Activated T-helper 1 cell treated with anti-CD3 and anti-CD28 coated beads, Interleukin-12 subunit alpha, Interleukin-12 subunit beta, Interleukin-2, Interleukin-4 antibody, amounts not matched to agents 30 ng/mL and 10 ng/mL and 1 ng/mL, durations not matched to agents 14 hours and 24 hours and 36 hours (primary cell): ENCODE results near the gene NKX2-4. TPM values are rescaled to one million over a fixed set of nuclear protein-coding genes. Genes with fewer than 3 reads are reported as not detected.
A peak's percentile ranks its signal among the peaks of the same experiment; 100 is the strongest.

ENCODE experiments used
- DNase-seq: peaks from one replicate; pipeline ENCODE4 v3.0.0; 2021; ENCODE audit warnings: low spot score
- H3K27ac Mint-ChIP-seq: one replicate; pipeline ENCODE4 v1.8.0; 2021; ENCODE audit warnings: mild to moderate bottlenecking, mixed read lengths
- H3K27me3 Mint-ChIP-seq: one replicate; pipeline ENCODE4 v1.8.0; 2022; ENCODE audit warnings: mild to moderate bottlenecking, moderate library complexity, mixed read lengths; ENCODE audit not compliant: insufficient read depth
- H3K36me3 Mint-ChIP-seq: one replicate; pipeline ENCODE4 v1.8.0; 2021; ENCODE audit warnings: low read depth, mixed read lengths
- H3K4me1 Mint-ChIP-seq: one replicate; pipeline ENCODE4 v1.8.0; 2021; ENCODE audit warnings: low read depth, mixed read lengths
- H3K4me3 Mint-ChIP-seq: one replicate; pipeline ENCODE4 v1.8.0; 2021; ENCODE audit warnings: mild to moderate bottlenecking, moderate library complexity, mixed read lengths
- H3K9me3 Mint-ChIP-seq: one replicate; pipeline ENCODE4 v1.8.0; 2021; ENCODE audit warnings: mixed read lengths
- intact Hi-C: fragments of 100-400 bp; cut with micrococcal nuclease; formaldehyde crosslinking; loops from one replicate; pipeline ENCODE4 v1.15.1; 2024
- total RNA-seq: library from RNA; stranded (reverse); gene quantifications from 2 replicates; pipeline ENCODE4 v1.2.3, GENCODE V29; 2022

The NKX2-4 gene
- total RNA-seq, 1 donor from 2014 or later = not detected

- H3K4me3 Mint-ChIP-seq = no peak overlapping the region
- H3K4me1 Mint-ChIP-seq = no peaks in the 10 kb centered on the region
- intact Hi-C loops = no loop called here
- DNase-seq = no peak
- no peak overlapping the region for H3K27ac Mint-ChIP-seq
- H3K27me3 Mint-ChIP-seq = peaks cover 35% of the 10 kb centered on the region
- H3K9me3 Mint-ChIP-seq = peaks cover 8% of the 10 kb centered on the region
- no peaks in the 10 kb centered on the region for H3K36me3 Mint-ChIP-seq
Measured at GRCh38 chr20:21411725-21412124, 14.4 kb upstream of the NKX2-4 start.

GRCh38 chr20:21399005-21399475 is 1.7 kb upstream of the NKX2-4 start:
- Mint-ChIP-seq H3K4me1 (peaks cover 19% of the 10 kb centered on the region), H3K27me3 (peaks cover 73% of the 10 kb centered on the region), H3K4me3 (no peak overlapping the region), H3K27ac (no peak overlapping the region), H3K36me3 (no peaks in the 10 kb centered on the region), H3K9me3 (no peaks in the 10 kb centered on the region)
- intact Hi-C loops = loop anchor here (5.0 to 10.0 kb wide), 3 partner anchors 303 to 1176 kb away; no protein-coding TSS in a partner anchor
- DNase-seq = no peak

GRCh38 chr20:21398109-21399004 is 1.0 kb upstream of the NKX2-4 start:
- no peak for DNase-seq
- Mint-ChIP-seq H3K4me1 (peaks cover 22% of the 10 kb centered on the region), H3K4me3 (no peak overlapping the region), H3K27ac (peak overlapping the region; percentile 83), H3K27me3 (peaks cover 76% of the 10 kb centered on the region), H3K36me3 (no peaks in the 10 kb centered on the region), H3K9me3 (no peaks in the 10 kb centered on the region)
- intact Hi-C loops = loop anchor here (5.0 to 10.0 kb wide), 3 partner anchors 304 to 1176 kb away; no protein-coding TSS in a partner anchor

GRCh38 chr20:21396599-21397340 is 556 bp downstream of the NKX2-4 start:
- Mint-ChIP-seq H3K9me3 (no peaks in the 10 kb centered on the region), H3K27me3 (peaks cover 79% of the 10 kb centered on the region), H3K4me1 (peaks cover 35% of the 10 kb centered on the region), H3K4me3 (no peak overlapping the region), H3K36me3 (peaks cover 2% of the 10 kb centered on the region), H3K27ac (no peak overlapping the region)
- intact Hi-C loops = loop anchor here (5.0 to 10.0 kb wide), 3 partner anchors 306 to 1178 kb away; no protein-coding TSS in a partner anchor
- no peak for DNase-seq

- peak; percentile 43 for DNase-seq
- Mint-ChIP-seq H3K36me3 (peaks cover 7% of the 10 kb centered on the region), H3K4me3 (peak overlapping the region; percentile 77), H3K27me3 (peaks cover 77% of the 10 kb centered on the region), H3K4me1 (peaks cover 38% of the 10 kb centered on the region), H3K9me3 (no peaks in the 10 kb centered on the region), H3K27ac (peak overlapping the region; percentile 73)
- intact Hi-C loops = loop anchor here (1.0 to 10.0 kb wide), 7 partner anchors 93 to 1179 kb away; partner anchors contain the start of gene XRN2
Measured at GRCh38 chr20:21395666-21396598, 1.4 kb downstream of the NKX2-4 start.

- Mint-ChIP-seq H3K36me3 (peaks cover 14% of the 10 kb centered on the region), H3K4me3 (peak overlapping the region; percentile 77), H3K4me1 (peaks cover 38% of the 10 kb centered on the region), H3K27me3 (peaks cover 72% of the 10 kb centered on the region), H3K27ac (peak overlapping the region; percentile 73), H3K9me3 (no peaks in the 10 kb centered on the region)
- DNase-seq = no peak
- intact Hi-C loops = loop anchor here (1.0 to 10.0 kb wide), 7 partner anchors 92 to 1180 kb away; partner anchors contain the start of gene XRN2
Measured at GRCh38 chr20:21395051-21395665, 2.2 kb downstream of the NKX2-4 start.

GRCh38 chr20:21394551-21394950 is 2.8 kb downstream of the NKX2-4 start:
- no peak for DNase-seq
- no peak overlapping the region for H3K4me3 Mint-ChIP-seq
- peaks cover 38% of the 10 kb centered on the region for H3K4me1 Mint-ChIP-seq
- intact Hi-C loops = loop anchor here (2.0 to 10.0 kb wide), 3 partner anchors 530 to 1180 kb away; no protein-coding TSS in a partner anchor
- no peaks in the 10 kb centered on the region for H3K9me3 Mint-ChIP-seq
- H3K27me3 Mint-ChIP-seq = peaks cover 67% of the 10 kb centered on the region
- H3K36me3 Mint-ChIP-seq = peaks cover 17% of the 10 kb centered on the region
- H3K27ac Mint-ChIP-seq = no peak overlapping the region

- Mint-ChIP-seq H3K36me3 (peaks cover 19% of the 10 kb centered on the region), H3K4me1 (peaks cover 38% of the 10 kb centered on the region), H3K4me3 (no peak overlapping the region), H3K27ac (no peak overlapping the region), H3K27me3 (peaks cover 61% of the 10 kb centered on the region), H3K9me3 (no peaks in the 10 kb centered on the region)
- intact Hi-C loops = loop anchor here (2.0 to 10.0 kb wide), 4 partner anchors 157 to 1181 kb away; no protein-coding TSS in a partner anchor
- no peak for DNase-seq
Measured at GRCh38 chr20:21393816-21394519, 3.4 kb downstream of the NKX2-4 start.

GRCh38 chr20:21393166-21393565 is 4.2 kb downstream of the NKX2-4 start:
- intact Hi-C loops = loop anchor here (2.0 to 10.0 kb wide), 3 partner anchors 156 to 1182 kb away; no protein-coding TSS in a partner anchor
- peaks cover 53% of the 10 kb centered on the region for H3K27me3 Mint-ChIP-seq
- H3K27ac Mint-ChIP-seq = no peak overlapping the region
- peaks cover 35% of the 10 kb centered on the region for H3K4me1 Mint-ChIP-seq
- H3K4me3 Mint-ChIP-seq = peak overlapping the region; percentile 50
- H3K9me3 Mint-ChIP-seq = no peaks in the 10 kb centered on the region
- no peak for DNase-seq
- peaks cover 22% of the 10 kb centered on the region for H3K36me3 Mint-ChIP-seq

GRCh38 chr20:21391972-21392352 is 5.4 kb downstream of the NKX2-4 start:
- peak overlapping the region; percentile 28 for H3K4me3 Mint-ChIP-seq
- H3K36me3 Mint-ChIP-seq = peaks cover 29% of the 10 kb centered on the region
- H3K27ac Mint-ChIP-seq = no peak overlapping the region
- intact Hi-C loops = loop anchor here (2.0 to 10.0 kb wide), 3 partner anchors 155 to 1183 kb away; no protein-coding TSS in a partner anchor
- no peaks in the 10 kb centered on the region for H3K9me3 Mint-ChIP-seq
- peaks cover 46% of the 10 kb centered on the region for H3K27me3 Mint-ChIP-seq
- peaks cover 28% of the 10 kb centered on the region for H3K4me1 Mint-ChIP-seq
- DNase-seq = no peak
